NT2/D1 (cell line): ENCODE results near the gene GM2A.
"Not testable (repeated sequence)": the region's sequence is repeated elsewhere in the genome, so short reads cannot be mapped to it uniquely, and the experiment has no call there.

ENCODE experiments used
- DNase-seq: peaks from one replicate; pipeline ENCODE4 v3.0.0-alpha.2; 2011; ENCODE audit warnings: low read depth, low spot score
- H3K27me3 ChIP-seq: 2 replicates; pipeline ENCODE4 v1.6.0; 2011; ENCODE audit warnings: mild to moderate bottlenecking; ENCODE audit not compliant: insufficient read length, insufficient read depth
- H3K36me3 ChIP-seq: 2 replicates; pipeline ENCODE4 v1.6.1; 2011; ENCODE audit warnings: mild to moderate bottlenecking, low read length, mixed read lengths; ENCODE audit not compliant: insufficient read depth, insufficient read length
- H3K4me1 ChIP-seq: 2 replicates; pipeline ENCODE4 v1.5.1; 2011; ENCODE audit not compliant: insufficient read depth, insufficient read length
- H3K4me3 ChIP-seq: 2 replicates; pipeline ENCODE4 v1.5.1; 2011; ENCODE audit warnings: low read depth; ENCODE audit not compliant: insufficient read length
- H3K9ac ChIP-seq: 2 replicates; pipeline ENCODE4 v1.6.0; 2011; ENCODE audit warnings: low read depth; ENCODE audit not compliant: insufficient read length
- H3K9me3 ChIP-seq: 2 replicates; pipeline ENCODE4 v1.5.1; 2011; ENCODE audit warnings: mild to moderate bottlenecking, low read length; ENCODE audit not compliant: insufficient read depth
- SUZ12 ChIP-seq: IDR thresholded peaks from 2 replicates; pipeline ENCODE4 v1.6.1; 2011; ENCODE audit not compliant: insufficient read length, insufficient read depth; ENCODE audit errors: extremely low read depth
- YY1 ChIP-seq: IDR thresholded peaks from 2 replicates; pipeline ENCODE4 v1.6.1; 2011; ENCODE audit not compliant: insufficient read length, insufficient read depth
- ZNF274 ChIP-seq: IDR thresholded peaks from 2 replicates; pipeline ENCODE4 v1.6.1; 2011; ENCODE audit warnings: mild to moderate bottlenecking, low read depth, low read length

The GM2A gene

GRCh38 chr5:151238303-151238741 is 14.7 kb upstream of the GM2A start:
- Histone ChIP-seq H3K4me1 (peaks cover 10% of the 10 kb centered on the region), H3K9me3 (no peaks in the 10 kb centered on the region), H3K9ac (no peak overlapping the region), H3K27me3 (no peaks in the 10 kb centered on the region), H3K36me3 (no peaks in the 10 kb centered on the region), H3K4me3 (no peak overlapping the region)
- no peak for DNase-seq
- TF ChIP-seq YY1 (no peak), SUZ12 (no peak), ZNF274 (no peak)

GRCh38 chr5:151239237-151239861 is 13.6 kb upstream of the GM2A start:
- Histone ChIP-seq H3K4me1 (peaks cover 10% of the 10 kb centered on the region), H3K36me3 (no peaks in the 10 kb centered on the region), H3K9ac (no peak overlapping the region), H3K9me3 (no peaks in the 10 kb centered on the region), H3K27me3 (no peaks in the 10 kb centered on the region), H3K4me3 (no peak overlapping the region)
- no peak for DNase-seq
- no peak for TF ChIP-seq ZNF274
- no peak for TF ChIP-seq SUZ12
- no peak for TF ChIP-seq YY1

- not testable (repeated sequence) for H3K36me3 ChIP-seq, H3K4me3 ChIP-seq, H3K9me3 ChIP-seq, DNase-seq, H3K9ac ChIP-seq, H3K27me3 ChIP-seq
- peaks cover 10% of the 10 kb centered on the region for H3K4me1 ChIP-seq
These were observed 12.6 kb upstream of the GM2A start for GRCh38 chr5:151240268-151240835.

GRCh38 chr5:151240924-151241635 is 11.9 kb upstream of the GM2A start:
- no peaks in the 10 kb centered on the region for H3K36me3 ChIP-seq
- H3K4me1 ChIP-seq: peaks cover 10% of the 10 kb centered on the region
- H3K4me3 ChIP-seq: no peak overlapping the region
- TF ChIP-seq YY1 (no peak), SUZ12 (no peak), ZNF274 (no peak)
- H3K9ac ChIP-seq: no peak overlapping the region
- DNase-seq: no peak
- H3K27me3 ChIP-seq: no peaks in the 10 kb centered on the region
- no peaks in the 10 kb centered on the region for H3K9me3 ChIP-seq

GRCh38 chr5:151243127-151243526 is 9.9 kb upstream of the GM2A start:
- no peaks in the 10 kb centered on the region for H3K36me3 ChIP-seq
- no peak overlapping the region for H3K9ac ChIP-seq
- no peak overlapping the region for H3K4me3 ChIP-seq
- H3K4me1 ChIP-seq: peaks cover 10% of the 10 kb centered on the region
- DNase-seq: no peak
- no peaks in the 10 kb centered on the region for H3K27me3 ChIP-seq
- no peaks in the 10 kb centered on the region for H3K9me3 ChIP-seq
- TF ChIP-seq SUZ12 (no peak), ZNF274 (no peak), YY1 (no peak)

- no peak for DNase-seq
- Histone ChIP-seq H3K4me3 (no peak overlapping the region), H3K9ac (no peak overlapping the region), H3K9me3 (no peaks in the 10 kb centered on the region), H3K27me3 (no peaks in the 10 kb centered on the region), H3K4me1 (peaks cover 10% of the 10 kb centered on the region), H3K36me3 (no peaks in the 10 kb centered on the region)
- TF ChIP-seq SUZ12 (no peak), YY1 (no peak), ZNF274 (no peak)
These were observed 9.4 kb upstream of the GM2A start for GRCh38 chr5:151243564-151243963.

- Histone ChIP-seq H3K36me3 (no peaks in the 10 kb centered on the region), H3K9me3 (no peaks in the 10 kb centered on the region), H3K27me3 (no peaks in the 10 kb centered on the region), H3K4me1 (peaks cover 10% of the 10 kb centered on the region), H3K4me3 (no peak overlapping the region), H3K9ac (no peak overlapping the region)
- no peak for DNase-seq
- no peak for TF ChIP-seq SUZ12
- TF ChIP-seq ZNF274: no peak
These were observed 8.8 kb upstream of the GM2A start for GRCh38 chr5:151244206-151244605.
